HG03280 (cell line): ENCODE data around the gene BLOC1S1.

Source experiments
- ATAC-seq: cut with Tn5 transposase; IDR thresholded peaks from one replicate; pipeline ENCODE4 v1.9.1; 2021; ENCODE audit warnings: mild to moderate bottlenecking, moderate library complexity; ENCODE audit not compliant: unreplicated experiment

Gene BLOC1S1

DNA sequence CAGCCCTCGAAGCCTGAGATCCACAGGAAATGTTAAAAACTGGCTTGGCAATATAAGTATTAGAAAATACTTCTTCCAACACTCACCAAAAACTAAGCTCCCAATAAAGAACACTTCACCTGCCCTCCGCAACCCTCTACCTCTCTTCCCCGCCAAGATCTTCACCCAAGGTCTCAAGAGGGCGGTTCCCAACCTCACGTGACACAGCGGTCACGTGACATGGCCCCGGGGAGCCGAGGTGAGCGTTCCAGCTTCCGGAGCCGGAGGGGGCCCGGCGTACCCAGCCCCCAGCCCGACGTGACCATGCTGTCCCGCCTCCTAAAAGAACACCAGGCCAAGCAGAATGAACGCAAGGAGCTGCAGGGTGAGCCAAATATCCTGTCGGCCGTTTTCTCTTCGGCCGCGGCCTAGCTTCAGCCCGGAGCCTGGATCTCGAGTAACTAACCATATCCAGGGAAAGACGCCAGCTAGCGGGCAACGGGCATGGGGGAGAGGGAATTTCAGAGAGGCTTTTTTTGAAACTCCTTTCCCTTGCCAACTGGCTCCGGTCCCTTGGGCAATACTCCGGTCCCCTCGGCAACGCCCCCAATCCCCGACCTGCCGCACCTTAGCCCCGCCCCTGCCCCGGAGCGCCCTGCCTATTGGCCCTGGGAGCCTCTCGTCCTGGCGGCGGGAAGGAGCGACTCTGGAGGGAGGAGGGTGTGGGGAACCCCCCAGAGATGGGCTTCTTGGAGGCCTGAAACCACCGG, at the start of gene BLOC1S1:
TSS of gene BLOC1S1 (plus strand) at position 214 of the 749 bp plus-strand sequence. CDS start at position 220, 6 bp downstream.
- ATAC-seq: peak; percentile 93

- no peak for ATAC-seq
These were observed 49.3 kb upstream of the BLOC1S1 start for GRCh38 chr12:55666508-55666907.

DNA sequence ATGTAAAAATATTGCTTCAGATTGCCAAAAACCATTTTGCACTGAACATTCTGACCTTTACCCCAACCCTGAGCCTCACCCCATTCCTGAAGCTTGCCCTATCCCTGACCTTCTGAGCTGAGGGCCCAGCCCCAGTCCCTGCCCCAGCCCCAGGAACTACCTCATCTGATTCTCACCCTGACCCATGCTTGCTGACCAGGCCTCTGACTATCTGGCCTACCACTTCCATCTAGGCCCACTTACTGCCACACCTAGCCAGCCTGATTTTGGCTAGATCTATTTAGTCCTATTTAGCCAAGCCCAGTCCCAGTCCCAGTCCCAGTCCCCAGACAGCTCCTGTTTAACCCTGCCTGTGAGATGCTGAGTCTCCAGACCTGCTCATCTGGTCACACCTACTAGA, 45.6 kb upstream of the BLOC1S1 start:
- ATAC-seq: no peak

- ATAC-seq: no peak
These were observed 44.1 kb upstream of the BLOC1S1 start for GRCh38 chr12:55671746-55672145.

GRCh38 chr12:55673638-55674037, 42.2 kb upstream of the BLOC1S1 start:
- peak; percentile 97 for ATAC-seq

GRCh38 chr12:55675666-55676065, 40.2 kb upstream of the BLOC1S1 start:
- ATAC-seq: no peak

- ATAC-seq: no peak
These were observed 39.1 kb upstream of the BLOC1S1 start for GRCh38 chr12:55676707-55677106.

DNA sequence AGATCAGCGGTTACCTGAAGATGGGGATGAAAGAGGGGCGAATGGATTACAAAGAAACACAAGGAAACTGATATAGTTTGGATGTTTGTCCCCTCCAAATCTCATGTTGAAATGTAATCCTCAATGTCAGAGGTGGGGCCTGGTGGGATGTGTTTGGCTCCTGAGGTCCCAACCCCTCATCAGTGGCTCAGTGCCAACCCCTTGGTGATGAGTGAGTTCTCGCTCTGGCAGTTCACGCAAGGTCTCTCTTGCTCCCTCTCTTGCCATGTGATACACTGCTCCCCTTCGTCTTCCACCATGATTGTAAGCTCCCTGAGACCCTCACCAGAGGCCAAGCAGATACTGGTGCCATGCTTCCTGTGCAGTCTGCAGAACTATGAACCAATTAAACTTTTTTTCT, 36.2 kb upstream of the BLOC1S1 start:
- no peak for ATAC-seq

DNA sequence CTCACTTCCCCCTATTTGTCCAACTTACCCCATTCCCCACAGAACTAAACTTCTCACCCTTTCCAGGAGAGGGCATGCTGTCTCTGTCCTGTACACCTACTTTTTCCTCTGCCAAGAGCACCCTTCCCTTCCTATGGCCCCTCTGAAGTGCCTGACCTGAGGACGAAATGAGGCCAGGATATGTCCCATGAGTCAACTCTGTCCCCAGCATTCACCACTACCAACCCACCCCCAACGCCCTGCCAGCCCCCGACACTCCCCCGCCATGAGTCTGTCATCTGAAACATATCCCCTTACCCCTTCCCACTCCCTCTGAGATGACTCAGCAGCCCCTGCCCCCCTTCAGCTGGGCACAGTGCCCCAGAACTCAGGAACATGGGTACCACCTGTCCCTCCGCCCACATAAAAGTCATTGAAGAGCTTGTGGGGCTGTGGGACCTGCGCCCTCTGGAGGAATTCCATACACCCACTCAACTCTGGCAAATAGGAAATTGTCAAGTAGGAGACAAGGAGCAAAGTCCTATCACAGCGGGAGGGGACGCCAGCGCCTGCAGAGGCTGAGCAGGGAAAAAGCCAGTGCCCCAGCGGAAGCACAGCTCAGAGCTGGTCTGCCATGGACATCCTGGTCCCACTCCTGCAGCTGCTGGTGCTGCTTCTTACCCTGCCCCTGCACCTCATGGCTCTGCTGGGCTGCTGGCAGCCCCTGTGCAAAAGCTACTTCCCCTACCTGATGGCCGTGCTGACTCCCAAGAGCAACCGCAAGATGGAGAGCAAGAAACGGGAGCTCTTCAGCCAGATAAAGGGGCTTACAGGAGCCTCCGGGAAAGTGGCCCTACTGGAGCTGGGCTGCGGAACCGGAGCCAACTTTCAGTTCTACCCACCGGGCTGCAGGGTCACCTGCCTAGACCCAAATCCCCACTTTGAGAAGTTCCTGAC, 34.4 kb upstream of the BLOC1S1 start:
- no peak for ATAC-seq

DNA sequence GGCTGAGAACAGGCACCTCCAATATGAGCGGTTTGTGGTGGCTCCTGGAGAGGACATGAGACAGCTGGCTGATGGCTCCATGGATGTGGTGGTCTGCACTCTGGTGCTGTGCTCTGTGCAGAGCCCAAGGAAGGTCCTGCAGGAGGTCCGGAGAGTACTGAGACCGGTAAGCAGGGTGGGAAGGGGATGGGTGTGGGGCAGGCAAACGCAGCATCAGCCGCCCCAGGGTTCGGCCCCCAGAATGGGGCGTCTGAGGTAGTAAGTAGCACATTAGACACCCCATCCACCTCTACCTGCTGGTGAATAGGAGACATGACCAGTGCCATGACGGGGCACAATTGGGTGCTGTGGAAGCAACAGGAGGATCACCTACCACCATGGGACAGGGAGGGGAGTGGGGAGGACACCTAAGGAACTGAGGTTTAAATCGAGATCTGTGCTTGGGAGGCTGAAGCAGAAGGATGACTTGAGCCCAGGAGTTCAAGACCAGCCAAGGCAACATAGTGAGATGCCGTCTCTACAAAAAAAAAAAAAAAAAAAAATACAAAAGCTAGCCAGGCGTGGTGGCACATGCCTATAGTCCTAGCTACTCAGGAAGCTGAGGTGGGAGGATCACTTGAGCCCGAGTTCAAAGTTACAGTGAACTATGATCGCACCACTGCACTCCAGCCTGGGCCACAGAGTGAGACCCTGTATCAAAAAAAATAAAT, 33.6 kb upstream of the BLOC1S1 start:
- no peak for ATAC-seq

DNA sequence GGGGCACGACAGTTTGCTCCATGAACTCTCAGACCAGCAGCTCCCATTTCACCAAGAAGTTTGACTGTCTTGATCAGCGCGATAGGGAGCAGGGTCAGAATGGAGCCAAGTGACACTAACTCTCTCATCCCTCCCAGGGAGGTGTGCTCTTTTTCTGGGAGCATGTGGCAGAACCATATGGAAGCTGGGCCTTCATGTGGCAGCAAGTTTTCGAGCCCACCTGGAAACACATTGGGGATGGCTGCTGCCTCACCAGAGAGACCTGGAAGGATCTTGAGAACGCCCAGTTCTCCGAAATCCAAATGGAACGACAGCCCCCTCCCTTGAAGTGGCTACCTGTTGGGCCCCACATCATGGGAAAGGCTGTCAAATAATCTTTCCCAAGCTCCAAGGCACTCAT, 32.2 kb upstream of the BLOC1S1 start:
- ATAC-seq: no peak

- ATAC-seq: no peak
These were observed 31.0 kb upstream of the BLOC1S1 start for GRCh38 chr12:55684761-55685370.

DNA sequence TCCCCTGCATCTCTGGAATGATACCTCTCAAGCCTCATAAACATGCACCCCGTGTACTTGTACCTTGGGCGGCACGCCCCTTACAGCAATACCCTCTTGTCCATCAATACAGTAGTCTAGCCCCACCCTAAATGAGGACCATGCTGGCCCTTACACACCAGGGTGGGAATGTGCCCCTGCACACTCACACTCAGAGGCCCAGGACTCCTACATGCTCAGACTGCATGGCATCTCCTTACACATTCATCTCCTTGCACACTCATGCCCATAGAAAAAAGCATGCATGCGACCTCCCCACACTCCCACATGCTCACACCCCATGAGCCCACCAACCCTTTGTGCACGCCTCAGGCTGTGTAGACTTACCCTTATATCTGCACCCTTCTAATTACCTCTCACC, 30.2 kb upstream of the BLOC1S1 start:
- ATAC-seq: no peak

DNA sequence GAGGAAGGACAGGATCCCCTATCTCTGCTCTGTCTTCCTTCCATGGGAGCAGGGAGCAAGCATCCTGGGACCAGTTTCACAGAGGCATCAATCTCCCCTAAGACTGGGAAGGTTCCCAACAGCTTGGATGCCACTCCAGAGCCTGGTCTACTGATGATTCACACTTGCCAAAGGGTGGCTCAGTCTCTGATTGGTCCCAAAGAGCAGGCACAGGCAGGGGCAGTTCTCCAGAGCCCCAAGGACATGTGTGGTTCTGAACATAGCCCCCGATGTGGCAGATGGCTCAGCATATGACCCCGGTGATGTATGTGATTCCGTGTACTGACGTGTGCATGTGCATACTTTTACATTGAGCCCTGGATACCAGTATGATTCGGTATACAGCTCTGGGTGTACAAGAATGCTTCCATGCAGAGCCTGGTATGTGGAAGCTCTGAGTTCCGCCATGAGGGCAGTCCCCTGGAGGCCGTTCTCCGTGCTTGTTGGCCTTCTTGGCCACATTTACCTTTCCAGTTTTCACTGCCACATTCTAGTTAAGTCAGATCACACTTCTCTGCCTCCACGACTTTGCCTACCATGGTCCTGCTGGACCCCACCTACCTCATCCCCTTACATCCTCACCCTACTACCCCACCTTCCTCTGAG, 29.4 kb upstream of the BLOC1S1 start:
- no peak for ATAC-seq

DNA sequence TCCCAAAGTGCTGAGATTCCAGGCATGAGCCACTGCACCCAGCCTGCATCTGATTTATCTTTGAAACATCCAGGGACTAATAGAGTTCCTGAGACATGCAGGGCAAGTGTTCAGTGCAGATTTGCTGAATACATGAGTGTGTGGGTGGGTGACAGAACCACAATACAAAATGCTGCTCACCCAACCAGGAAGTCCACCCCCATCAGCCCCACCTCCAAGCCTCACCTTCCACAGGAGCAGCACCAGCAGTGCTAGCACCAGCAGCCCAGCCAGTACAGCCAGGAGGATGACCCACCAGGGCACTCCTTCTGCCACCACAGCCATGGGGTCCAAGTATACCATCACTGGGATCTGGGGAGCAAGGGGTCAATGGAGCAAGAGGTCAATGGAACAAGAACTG, 28.1 kb upstream of the BLOC1S1 start:
- ATAC-seq: no peak

GRCh38 chr12:55688716-55689655, 26.9 kb upstream of the BLOC1S1 start:
- no peak for ATAC-seq

DNA sequence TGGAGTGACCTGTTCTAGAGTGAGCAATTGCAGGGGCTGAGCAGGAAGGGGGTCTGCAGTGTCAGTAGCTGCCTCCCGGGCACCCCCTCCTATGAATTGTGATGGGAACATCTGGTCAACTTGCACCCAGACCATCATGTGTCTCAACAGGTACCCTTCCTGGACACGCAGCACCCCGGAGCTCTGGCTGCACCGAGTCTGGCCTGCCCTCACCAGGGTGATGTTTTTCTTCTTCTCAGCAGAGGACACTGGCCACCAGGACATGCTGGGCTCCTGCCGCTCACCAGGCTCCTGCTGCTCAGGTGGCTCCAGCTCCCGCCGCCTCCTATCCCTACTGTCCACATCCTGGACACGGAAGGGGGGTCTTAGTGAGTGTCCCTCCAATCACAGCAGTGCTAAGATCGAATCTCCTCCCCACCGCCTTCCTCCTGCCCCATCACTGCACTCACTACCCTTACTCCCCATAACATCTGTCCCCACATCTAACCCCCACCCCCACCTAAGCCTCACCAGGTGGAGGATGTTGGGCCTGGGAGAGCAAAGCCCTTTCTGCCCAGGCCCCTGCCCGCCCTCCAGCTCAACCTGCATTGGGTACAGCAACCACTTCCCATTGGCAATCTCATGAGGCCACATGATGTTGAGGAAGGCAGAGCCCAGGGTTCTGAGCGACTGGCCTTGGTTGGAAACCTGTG, 23.1 kb upstream of the BLOC1S1 start:
- ATAC-seq: no peak

DNA sequence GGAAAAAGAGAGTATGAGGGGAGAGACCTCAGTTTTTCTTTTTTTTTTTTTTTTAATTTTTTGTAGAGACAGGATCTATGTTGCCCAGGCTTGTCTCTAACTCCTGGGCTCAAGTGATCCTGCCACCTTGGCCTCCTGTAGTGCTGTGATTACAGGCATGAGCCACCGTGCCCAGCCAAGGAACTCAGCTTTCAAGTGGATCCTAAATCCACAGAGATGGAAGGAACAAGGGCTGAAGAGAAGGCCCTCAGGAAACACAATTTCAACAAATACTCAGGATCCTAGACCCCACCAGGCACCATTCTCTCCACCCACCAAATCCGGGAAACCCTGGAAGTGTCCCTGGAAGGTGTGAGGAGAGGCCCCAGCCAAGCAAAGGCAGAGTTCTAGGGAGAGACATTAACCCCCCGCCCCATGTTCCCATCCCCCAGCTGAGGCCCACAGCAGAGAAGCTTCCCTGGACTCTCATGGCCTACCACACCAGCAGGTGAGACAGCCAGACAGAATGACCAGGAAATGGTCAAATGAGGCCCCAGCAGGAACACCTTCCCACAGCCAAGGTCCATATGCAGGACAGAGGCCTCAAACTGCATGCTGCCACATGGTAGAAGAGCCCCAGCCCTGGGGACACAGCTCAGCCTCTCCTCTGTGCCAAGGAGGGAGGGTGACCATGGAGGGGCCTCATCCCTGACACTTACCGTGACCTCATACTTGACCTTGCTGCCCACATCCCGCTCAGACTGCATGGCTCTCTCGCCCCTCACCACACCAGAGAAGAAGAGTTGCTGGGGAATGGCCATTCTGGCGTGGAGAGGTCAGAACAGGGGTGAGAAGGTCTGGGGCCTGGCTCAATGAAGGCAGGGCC, 22.3 kb upstream of the BLOC1S1 start:
- ATAC-seq: no peak
